ENCODE results near the gene UBXN2A. TPM values are rescaled to one million over a fixed set of nuclear protein-coding genes. Genes with fewer than 3 reads are reported as not detected.

The UBXN2A gene, protein sequence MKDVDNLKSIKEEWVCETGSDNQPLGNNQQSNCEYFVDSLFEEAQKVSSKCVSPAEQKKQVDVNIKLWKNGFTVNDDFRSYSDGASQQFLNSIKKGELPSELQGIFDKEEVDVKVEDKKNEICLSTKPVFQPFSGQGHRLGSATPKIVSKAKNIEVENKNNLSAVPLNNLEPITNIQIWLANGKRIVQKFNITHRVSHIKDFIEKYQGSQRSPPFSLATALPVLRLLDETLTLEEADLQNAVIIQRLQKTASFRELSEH
- 10 to 100 TPM in 1 of 3 donors, 1 to 10 TPM in 2; 9.8 to 11.0 (median 9.9) TPM for total RNA-seq

DNA sequence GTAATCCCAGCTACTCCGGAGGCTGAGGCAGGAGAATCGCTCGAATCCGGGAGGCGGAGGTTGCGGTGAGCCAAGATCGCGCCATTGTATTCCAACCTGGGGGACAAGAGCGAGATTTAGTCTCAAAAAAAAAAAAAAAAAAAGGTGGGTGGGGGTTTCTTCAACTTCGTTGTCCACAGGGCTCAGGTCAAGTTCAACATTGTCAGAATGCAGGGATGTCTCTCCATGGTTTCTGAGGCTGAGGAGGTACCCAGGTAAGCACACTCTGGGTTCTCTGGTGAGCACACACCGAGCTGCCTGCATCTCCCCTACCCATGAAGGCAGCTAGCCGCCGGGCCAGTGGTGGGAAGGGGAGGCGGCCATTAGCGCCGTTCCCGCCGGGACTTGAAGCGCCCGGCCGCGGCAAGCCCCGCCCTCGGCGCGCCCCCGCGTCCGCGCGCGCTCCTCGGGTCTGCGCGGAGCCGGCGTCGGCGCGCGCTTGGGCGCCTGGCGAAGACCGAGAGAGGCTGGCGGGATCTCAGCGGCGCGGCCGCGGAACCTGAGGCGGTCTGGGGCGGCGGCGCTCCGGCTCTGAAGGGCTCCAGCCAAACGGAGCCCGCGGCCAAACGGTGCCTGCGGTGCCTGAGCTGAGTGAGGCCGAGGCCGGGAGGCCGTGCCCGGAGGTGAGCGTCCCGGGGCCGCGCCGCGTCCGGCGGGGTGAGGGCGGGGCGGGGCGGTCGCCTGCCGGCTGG, at the start of gene UBXN2A:
TSS of gene UBXN2A (plus strand) at position 477 of the 731 bp plus-strand sequence. CDS start 17,852 bp downstream, outside the sequence.
- H3K27me3 Mint-ChIP-seq (ENCODE audit: low read depth), result no peaks in the 10 kb centered on the region
- ATAC-seq, result peak; percentile 88 to 93

GRCh38 chr2:23900133-23900532, 40.1 kb upstream of the UBXN2A start:
- peaks cover 4% of the 10 kb centered on the region for H3K36me3 Mint-ChIP-seq (ENCODE audit: insufficient read depth)
- no peaks in the 10 kb centered on the region for H3K27me3 Mint-ChIP-seq (ENCODE audit: low read depth)
- peaks cover 42% of the 10 kb centered on the region for H3K4me1 Mint-ChIP-seq (ENCODE audit: low read depth)
- ATAC-seq (no peak), DNase-seq (no peak)
- no peaks in the 10 kb centered on the region for H3K9me3 Mint-ChIP-seq
- no peak overlapping the region for H3K4me3 Mint-ChIP-seq

More for the DNA sequence above, at the start of gene UBXN2A:
- no peaks in the 10 kb centered on the region for H3K9me3 Mint-ChIP-seq
- peaks cover 24% of the 10 kb centered on the region for H3K4me1 Mint-ChIP-seq (ENCODE audit: low read depth)
- peak within 1 kb of the TSS; percentile 88 for H3K4me3 Mint-ChIP-seq
- H3K36me3 Mint-ChIP-seq (ENCODE audit: insufficient read depth), result no peaks in the 10 kb centered on the region
- DNase-seq, result peak; percentile 64

- ATAC-seq, result no peak
- no peaks in the 10 kb centered on the region for H3K9me3 Mint-ChIP-seq
- H3K36me3 Mint-ChIP-seq (ENCODE audit: insufficient read depth), result peaks cover 4% of the 10 kb centered on the region
- peaks cover 45% of the 10 kb centered on the region for H3K4me1 Mint-ChIP-seq (ENCODE audit: low read depth)
- no peak overlapping the region for H3K4me3 Mint-ChIP-seq
- DNase-seq, result no peak
- no peaks in the 10 kb centered on the region for H3K27me3 Mint-ChIP-seq (ENCODE audit: low read depth)
Measured at GRCh38 chr2:23900541-23901322, 39.5 kb upstream of the UBXN2A start.

DNA sequence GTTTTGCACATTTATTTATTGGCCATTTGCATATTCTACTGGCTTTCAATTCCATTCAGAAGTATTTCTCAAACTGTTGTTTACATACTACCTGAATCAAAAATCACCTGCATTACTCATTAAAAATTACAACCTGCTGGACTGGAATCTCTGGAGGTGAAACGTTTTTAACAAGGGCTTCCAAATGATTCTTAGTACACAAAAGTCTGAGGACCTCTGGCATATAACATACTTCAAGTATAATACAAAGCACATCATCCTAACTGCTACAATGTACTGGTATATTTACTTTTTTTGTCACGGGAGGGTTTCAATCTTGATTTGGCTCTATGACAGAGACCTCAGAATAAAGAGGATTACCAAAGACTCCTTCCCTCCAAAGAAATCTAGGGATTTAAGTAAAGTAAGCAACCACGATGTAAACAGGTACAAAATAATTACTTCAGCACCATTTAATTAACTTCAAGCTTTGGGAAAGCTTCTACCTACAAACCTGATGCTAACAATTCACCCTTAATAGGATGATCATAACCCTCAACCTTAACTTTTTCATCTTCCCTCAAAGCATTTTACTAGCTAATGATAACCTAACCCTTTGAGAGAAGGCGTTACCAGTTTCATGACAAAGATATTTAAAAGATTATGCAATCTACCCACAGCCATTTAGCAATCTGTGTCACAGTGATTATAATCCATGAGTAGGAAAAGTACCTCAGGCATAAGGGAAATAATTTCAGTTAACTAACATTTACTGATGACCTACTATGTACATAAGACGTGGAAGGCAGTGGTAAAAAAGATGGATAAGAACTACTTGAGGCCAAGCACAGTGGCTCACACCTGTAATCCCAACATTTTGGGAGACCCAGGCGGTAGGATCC, 38.1 kb upstream of the UBXN2A start:
- peaks cover 4% of the 10 kb centered on the region for H3K36me3 Mint-ChIP-seq (ENCODE audit: insufficient read depth)
- no peak overlapping the region for H3K4me3 Mint-ChIP-seq
- H3K27me3 Mint-ChIP-seq (ENCODE audit: low read depth), result no peaks in the 10 kb centered on the region
- ATAC-seq, result no peak
- H3K9me3 Mint-ChIP-seq, result no peaks in the 10 kb centered on the region
- peaks cover 42% of the 10 kb centered on the region for H3K4me1 Mint-ChIP-seq (ENCODE audit: low read depth)
- no peak for DNase-seq

GRCh38 chr2:23903034-23903433, 37.2 kb upstream of the UBXN2A start:
- no peaks in the 10 kb centered on the region for H3K9me3 Mint-ChIP-seq
- DNase-seq, result no peak
- peaks cover 40% of the 10 kb centered on the region for H3K4me1 Mint-ChIP-seq (ENCODE audit: low read depth)
- H3K27me3 Mint-ChIP-seq (ENCODE audit: low read depth), result no peaks in the 10 kb centered on the region
- ATAC-seq, result no peak
- H3K4me3 Mint-ChIP-seq, result no peak overlapping the region
- peaks cover 4% of the 10 kb centered on the region for H3K36me3 Mint-ChIP-seq (ENCODE audit: insufficient read depth)

DNA sequence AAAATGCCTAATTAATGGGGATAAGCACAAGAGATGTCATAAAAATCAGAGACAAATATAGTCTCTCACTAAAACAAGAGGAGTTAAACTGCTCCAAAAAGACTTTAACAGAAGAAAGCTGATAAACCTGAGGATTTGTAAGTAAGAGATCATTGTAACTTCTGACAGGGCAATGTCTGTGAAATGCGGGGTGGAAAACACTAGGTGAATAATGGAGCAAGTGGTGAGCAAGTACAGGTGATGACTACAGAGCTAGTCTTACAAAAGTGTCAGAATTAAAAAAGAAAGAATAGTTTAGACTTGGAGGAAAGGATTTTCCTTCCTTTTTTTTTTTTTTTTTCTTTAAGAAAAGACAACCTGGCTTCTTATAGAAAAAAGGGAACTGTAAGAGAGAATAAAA, 36.0 kb upstream of the UBXN2A start:
- H3K4me1 Mint-ChIP-seq (ENCODE audit: low read depth), result peaks cover 37% of the 10 kb centered on the region
- DNase-seq (no peak), ATAC-seq (no peak)
- H3K27me3 Mint-ChIP-seq (ENCODE audit: low read depth), result no peaks in the 10 kb centered on the region
- no peak overlapping the region for H3K4me3 Mint-ChIP-seq
- H3K36me3 Mint-ChIP-seq (ENCODE audit: insufficient read depth), result peaks cover 4% of the 10 kb centered on the region
- no peaks in the 10 kb centered on the region for H3K9me3 Mint-ChIP-seq

DNA sequence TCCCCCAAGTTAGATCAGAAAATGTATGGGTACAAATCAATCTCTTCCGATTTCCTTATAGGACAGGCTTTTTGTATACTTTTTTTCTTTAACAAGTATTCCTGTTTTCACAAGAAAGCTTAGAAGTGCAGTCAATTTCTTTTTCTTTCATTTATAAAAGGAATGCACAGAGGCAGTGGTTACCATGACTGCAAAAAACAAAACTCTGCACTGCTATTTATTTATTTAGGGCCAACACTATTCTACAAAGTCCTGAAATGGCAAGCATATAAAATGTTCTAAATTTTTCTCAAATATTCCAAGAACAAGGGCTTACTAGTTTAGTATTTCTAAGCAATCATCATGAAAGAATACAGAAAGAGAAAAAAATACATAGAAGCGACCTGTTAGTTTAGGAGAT, 35.6 kb upstream of the UBXN2A start:
- no peaks in the 10 kb centered on the region for H3K9me3 Mint-ChIP-seq
- H3K36me3 Mint-ChIP-seq (ENCODE audit: insufficient read depth), result peaks cover 4% of the 10 kb centered on the region
- peaks cover 37% of the 10 kb centered on the region for H3K4me1 Mint-ChIP-seq (ENCODE audit: low read depth)
- H3K27me3 Mint-ChIP-seq (ENCODE audit: low read depth), result no peaks in the 10 kb centered on the region
- ATAC-seq, result no peak
- DNase-seq, result no peak
- H3K4me3 Mint-ChIP-seq, result no peak overlapping the region

GRCh38 chr2:23905155-23905554, 35.1 kb upstream of the UBXN2A start:
- Mint-ChIP-seq H3K27me3 (ENCODE audit: low read depth) (no peaks in the 10 kb centered on the region), H3K4me3 (no peak overlapping the region), H3K9me3 (no peaks in the 10 kb centered on the region), H3K4me1 (ENCODE audit: low read depth) (peaks cover 37% of the 10 kb centered on the region), H3K36me3 (ENCODE audit: insufficient read depth) (peaks cover 4% of the 10 kb centered on the region)
- DNase-seq (no peak), ATAC-seq (no peak)

DNA sequence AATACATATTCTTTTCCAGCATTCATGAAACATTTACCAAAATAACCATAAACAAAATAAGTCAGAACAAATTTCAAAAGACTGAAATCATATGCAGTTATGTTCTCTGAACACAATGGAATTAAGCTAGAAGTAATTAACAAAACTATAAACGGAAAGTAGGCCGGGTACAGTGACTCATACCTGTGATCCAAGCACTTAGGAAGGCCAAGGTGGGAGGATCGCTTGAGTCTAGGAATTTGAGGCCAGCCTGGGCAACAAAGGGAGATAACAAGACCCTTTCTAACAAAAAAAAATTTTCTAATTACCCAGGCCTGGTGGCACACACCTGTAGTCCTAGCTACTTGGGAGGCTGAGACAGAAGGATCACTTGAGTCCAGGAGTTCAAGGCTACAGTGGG, 28.2 kb upstream of the UBXN2A start:
- no peaks in the 10 kb centered on the region for H3K9me3 Mint-ChIP-seq

GRCh38 chr2:23915327-23915726, 24.9 kb upstream of the UBXN2A start:
- Mint-ChIP-seq H3K4me3 (no peak overlapping the region), H3K4me1 (ENCODE audit: low read depth) (peaks cover 47% of the 10 kb centered on the region), H3K36me3 (ENCODE audit: insufficient read depth) (no peaks in the 10 kb centered on the region), H3K27me3 (ENCODE audit: low read depth) (no peaks in the 10 kb centered on the region), H3K9me3 (no peaks in the 10 kb centered on the region)
- DNase-seq, result no peak
- no peak for ATAC-seq

More for the DNA sequence above, 28.2 kb upstream of the UBXN2A start:
- no peaks in the 10 kb centered on the region for H3K27me3 Mint-ChIP-seq (ENCODE audit: low read depth)
- no peak overlapping the region for H3K4me3 Mint-ChIP-seq
- DNase-seq, result no peak
- peaks cover 2% of the 10 kb centered on the region for H3K36me3 Mint-ChIP-seq (ENCODE audit: insufficient read depth)
- peaks cover 28% of the 10 kb centered on the region for H3K4me1 Mint-ChIP-seq (ENCODE audit: low read depth)
- ATAC-seq, result no peak

GRCh38 chr2:23916727-23917405, 23.4 kb upstream of the UBXN2A start:
- no peak for DNase-seq
- H3K4me3 Mint-ChIP-seq, result no peak overlapping the region
- peak; percentile 41 to 65 for ATAC-seq
- no peaks in the 10 kb centered on the region for H3K27me3 Mint-ChIP-seq (ENCODE audit: low read depth)
- no peaks in the 10 kb centered on the region for H3K36me3 Mint-ChIP-seq (ENCODE audit: insufficient read depth)
- peaks cover 50% of the 10 kb centered on the region for H3K4me1 Mint-ChIP-seq (ENCODE audit: low read depth)
- H3K9me3 Mint-ChIP-seq, result no peaks in the 10 kb centered on the region

DNA sequence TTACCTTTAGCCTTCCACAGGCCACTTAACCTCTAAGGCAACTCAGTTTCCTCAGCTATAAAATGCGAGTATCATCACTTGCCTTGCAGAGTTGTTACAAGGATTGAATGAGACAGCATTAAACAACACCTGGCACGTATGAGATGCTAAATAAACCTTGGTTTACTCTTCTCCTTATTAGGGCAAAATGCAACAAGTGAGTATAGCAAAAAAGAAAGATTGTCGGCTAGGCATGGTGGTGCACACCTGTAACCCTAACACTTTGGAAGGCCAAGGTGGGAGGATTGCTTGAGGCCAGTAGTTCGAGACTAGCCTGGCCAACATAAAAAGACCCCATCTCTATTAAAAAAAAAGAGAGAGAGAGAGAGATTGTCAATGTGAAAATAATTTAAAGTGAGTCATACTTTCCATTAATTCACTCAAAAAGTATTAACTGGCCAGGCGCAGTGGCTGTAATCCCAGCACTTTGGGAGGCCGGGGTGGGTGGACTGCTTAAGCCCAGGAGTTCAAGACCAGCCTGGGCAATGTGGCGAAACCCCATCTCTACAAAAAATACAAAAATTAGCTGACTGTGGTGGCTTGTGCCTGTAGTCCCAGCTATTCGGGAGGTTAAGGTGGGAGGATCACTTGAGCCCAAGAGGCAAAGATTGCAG, 21.3 kb upstream of the UBXN2A start:
- ATAC-seq, result no peak
- H3K4me1 Mint-ChIP-seq (ENCODE audit: low read depth), result peaks cover 55% of the 10 kb centered on the region

More for the DNA sequence above, 21.3 kb upstream of the UBXN2A start:
- Mint-ChIP-seq H3K36me3 (ENCODE audit: insufficient read depth) (no peaks in the 10 kb centered on the region), H3K27me3 (ENCODE audit: low read depth) (no peaks in the 10 kb centered on the region), H3K4me3 (no peak overlapping the region), H3K9me3 (no peaks in the 10 kb centered on the region)
- DNase-seq, result no peak
